DOHH2 (cell line): Measurements from ENCODE around the gene JARID2.

ENCODE experiments used
- EZH2phosphoT487 ChIP-seq: fragments of 200-600 bp; sonication (generic); IDR thresholded peaks from 2 replicates; pipeline ENCODE4 v1.6.1; 2017; ENCODE audit warnings: borderline replicate concordance, mild to moderate bottlenecking, antibody characterized with exemption, low read length, moderate library complexity, mixed read lengths
- TF ChIP-seq, protein P1 (sequence below): fragments of 200-600 bp; sonication (generic); IDR thresholded peaks from one replicate; pipeline ENCODE4 v1.5.1; 2014; ENCODE audit warnings: antibody characterized with exemption, mild to moderate bottlenecking, low read depth, low read length; ENCODE audit not compliant: poor library complexity, severe bottlenecking

DNA sequence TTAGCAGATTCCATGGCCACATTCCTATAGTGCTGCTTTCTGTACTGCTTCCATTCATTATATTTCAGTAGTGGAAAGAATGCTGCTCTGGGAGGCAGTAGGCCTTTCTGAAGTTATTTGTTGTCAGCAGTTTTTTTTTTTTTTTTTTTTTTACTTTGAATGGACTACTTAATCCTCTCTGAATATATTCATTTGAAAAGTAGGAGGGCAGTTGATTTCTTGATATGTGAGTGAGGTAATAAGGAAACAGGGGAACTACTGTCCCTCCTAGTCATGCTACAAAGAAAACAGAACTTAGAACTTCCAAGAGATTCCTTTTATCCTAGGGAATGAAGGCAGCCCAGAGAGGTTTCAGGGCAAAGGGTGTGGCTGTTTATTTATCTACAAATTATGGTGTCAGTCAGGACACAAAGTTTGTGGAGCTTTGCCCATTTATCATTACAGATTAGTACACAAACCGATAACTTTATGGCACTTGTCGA is 155.9 kb downstream of the JARID2 start:
- TF ChIP-seq, protein P1, sequence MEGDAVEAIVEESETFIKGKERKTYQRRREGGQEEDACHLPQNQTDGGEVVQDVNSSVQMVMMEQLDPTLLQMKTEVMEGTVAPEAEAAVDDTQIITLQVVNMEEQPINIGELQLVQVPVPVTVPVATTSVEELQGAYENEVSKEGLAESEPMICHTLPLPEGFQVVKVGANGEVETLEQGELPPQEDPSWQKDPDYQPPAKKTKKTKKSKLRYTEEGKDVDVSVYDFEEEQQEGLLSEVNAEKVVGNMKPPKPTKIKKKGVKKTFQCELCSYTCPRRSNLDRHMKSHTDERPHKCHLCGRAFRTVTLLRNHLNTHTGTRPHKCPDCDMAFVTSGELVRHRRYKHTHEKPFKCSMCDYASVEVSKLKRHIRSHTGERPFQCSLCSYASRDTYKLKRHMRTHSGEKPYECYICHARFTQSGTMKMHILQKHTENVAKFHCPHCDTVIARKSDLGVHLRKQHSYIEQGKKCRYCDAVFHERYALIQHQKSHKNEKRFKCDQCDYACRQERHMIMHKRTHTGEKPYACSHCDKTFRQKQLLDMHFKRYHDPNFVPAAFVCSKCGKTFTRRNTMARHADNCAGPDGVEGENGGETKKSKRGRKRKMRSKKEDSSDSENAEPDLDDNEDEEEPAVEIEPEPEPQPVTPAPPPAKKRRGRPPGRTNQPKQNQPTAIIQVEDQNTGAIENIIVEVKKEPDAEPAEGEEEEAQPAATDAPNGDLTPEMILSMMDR, result no peak
- TF ChIP-seq EZH2phosphoT487, result no peak
